T47D (cell line): ENCODE data around the gene KRTAP10-7.
"Not testable (repeated sequence)": the region's sequence is repeated elsewhere in the genome, so short reads cannot be mapped to it uniquely, and the experiment has no call there.

Experiments used
- DNase-seq, 2 experiments: peaks; one replicate each; pipeline versions ENCODE4 v3.0.0 to v3.0.0-alpha.2; 2011 to 2012; ENCODE audit warnings: low read depth in 1 of 2, low spot score in 1 of 2
- JUND ChIP-seq: IDR thresholded peaks from 2 replicates; pipeline ENCODE4 v1.6.1; 2012; ENCODE audit warnings: low read depth
- in situ Hi-C: cut with HindIII; loops from 2 replicates; pipeline ENCODE4 v1.10.0; 2016; ENCODE audit warnings: low sequenced_read_pairs, low pct_unique_long_range_greater_than_20kb

KRTAP10-7 gene, protein sequence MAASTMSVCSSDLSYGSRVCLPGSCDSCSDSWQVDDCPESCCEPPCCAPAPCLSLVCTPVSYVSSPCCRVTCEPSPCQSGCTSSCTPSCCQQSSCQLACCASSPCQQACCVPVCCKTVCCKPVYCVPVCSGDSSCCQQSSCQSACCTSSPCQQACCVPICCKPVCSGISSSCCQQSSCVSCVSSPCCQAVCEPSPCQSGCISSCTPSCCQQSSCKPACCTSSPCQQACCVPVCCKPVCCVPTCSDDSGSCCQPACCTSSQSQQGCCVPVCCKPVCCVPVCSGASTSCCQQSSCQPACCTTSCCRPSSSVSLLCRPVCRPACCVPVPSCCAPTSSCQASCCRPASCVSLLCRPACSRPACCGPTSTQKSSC

DNA sequence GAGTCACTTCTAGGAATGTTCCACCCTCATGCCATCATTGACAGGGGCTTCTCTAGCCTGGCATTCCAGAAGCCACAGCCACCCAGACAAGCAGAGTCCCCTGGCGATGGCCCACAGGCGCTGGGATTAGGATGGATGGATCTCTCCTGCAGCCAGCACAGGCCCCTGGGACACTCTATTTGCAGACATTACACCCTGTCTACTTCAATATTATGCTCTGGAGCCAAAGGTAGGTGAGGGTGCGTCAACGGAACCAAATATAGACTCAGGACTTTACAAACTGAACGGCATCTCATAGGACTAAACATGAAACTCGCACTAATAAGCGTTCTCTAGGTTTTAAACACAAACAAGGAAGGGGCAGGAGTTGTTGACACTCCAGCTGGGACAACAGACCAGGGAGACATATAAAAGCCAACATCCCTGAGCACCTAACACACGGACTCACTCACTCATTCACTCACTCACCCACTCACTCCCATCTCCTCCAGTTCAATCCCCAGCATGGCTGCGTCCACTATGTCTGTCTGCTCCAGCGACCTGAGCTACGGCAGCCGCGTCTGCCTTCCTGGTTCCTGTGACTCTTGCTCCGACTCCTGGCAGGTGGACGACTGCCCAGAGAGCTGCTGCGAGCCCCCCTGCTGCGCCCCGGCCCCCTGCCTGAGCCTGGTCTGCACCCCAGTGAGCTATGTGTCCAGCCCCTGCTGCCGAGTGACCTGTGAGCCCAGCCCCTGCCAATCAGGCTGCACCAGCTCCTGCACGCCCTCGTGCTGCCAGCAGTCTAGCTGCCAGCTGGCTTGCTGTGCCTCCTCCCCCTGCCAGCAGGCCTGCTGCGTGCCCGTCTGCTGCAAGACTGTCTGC, at the start of gene KRTAP10-7:
KRTAP10-7 (plus strand) TSS at position 480 of the 861 bp plus-strand sequence; CDS start at position 505, 25 bp downstream.
- DNase-seq = not testable (repeated sequence)

GRCh38 chr21:44550807-44551206, 49.6 kb upstream of the KRTAP10-7 start:
- DNase-seq = no peak
- TF ChIP-seq JUND = no peak
- in situ Hi-C loops = no loop called here

More for the DNA sequence above, at the start of gene KRTAP10-7:
- in situ Hi-C loops = not testable (repeated sequence)

DNA sequence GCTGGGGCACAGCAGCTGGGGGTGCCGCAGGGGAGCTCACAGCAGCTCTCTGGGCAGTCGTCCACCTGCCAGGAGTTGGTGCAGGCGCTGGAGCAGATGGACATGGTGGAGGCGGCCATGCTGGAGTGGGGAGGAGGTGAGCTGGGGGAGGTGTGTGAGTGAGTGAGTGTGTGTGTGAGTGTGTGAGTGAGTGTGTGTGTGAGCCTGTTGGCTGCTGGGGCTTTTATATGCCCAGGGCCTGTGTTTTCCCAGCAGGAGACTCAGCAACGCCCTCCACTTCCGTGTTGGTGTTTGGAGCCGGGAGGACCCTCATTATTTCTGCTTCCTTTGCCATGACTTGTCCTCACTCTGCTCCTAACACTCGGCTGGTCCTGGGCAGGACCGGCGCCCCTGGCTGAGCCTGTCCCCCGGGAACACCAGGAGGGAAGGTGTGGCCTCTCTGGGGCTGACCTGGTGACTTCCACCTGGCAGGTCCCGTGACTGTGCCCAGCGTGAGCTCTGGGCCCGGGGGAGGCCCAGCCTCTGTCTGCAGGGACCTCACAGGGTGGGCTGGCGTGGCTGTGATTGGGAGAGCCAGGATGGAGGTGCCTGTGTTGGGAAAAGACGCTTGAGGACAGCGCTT, 48.9 kb upstream of the KRTAP10-7 start, which contains the start of gene KRTAP10-2:
KRTAP10-2 (minus strand) TSS at position 166 of the 622 bp plus-strand sequence; CDS start at position 119, 47 bp downstream.
- in situ Hi-C loops = no loop called here

GRCh38 chr21:44552136-44552535, 48.3 kb upstream of the KRTAP10-7 start:
- in situ Hi-C loops = no loop called here
- TF ChIP-seq JUND = no peak
- DNase-seq = no peak

More for the DNA sequence above, 48.9 kb upstream of the KRTAP10-7 start, which contains the start of gene KRTAP10-2:
- no peak for DNase-seq
- TF ChIP-seq JUND = no peak

DNA sequence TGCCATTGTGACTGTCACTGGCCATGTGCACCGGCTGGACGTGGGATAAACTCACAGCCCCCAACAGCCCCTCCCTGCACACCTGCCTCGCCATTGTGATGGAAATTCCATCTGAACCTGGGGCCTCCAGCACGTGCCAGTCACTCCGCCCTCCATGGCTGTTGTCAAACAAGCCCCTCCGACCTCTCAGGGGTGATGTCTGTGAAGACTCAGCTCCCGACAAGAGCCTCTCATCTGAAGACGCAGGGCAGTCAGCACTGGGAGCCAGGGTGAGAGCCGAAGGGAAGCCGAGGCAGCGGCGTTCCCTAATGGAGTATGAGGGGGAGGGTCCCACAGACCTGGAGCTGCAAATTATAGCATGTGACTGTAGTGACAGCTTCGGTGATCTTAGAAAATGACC, 47.7 kb upstream of the KRTAP10-7 start:
- no peak for TF ChIP-seq JUND
- DNase-seq = no peak
- in situ Hi-C loops = no loop called here

GRCh38 chr21:44555200-44555875, 45.1 kb upstream of the KRTAP10-7 start:
- DNase-seq = no peak
- no peak for TF ChIP-seq JUND
- in situ Hi-C loops = no loop called here

DNA sequence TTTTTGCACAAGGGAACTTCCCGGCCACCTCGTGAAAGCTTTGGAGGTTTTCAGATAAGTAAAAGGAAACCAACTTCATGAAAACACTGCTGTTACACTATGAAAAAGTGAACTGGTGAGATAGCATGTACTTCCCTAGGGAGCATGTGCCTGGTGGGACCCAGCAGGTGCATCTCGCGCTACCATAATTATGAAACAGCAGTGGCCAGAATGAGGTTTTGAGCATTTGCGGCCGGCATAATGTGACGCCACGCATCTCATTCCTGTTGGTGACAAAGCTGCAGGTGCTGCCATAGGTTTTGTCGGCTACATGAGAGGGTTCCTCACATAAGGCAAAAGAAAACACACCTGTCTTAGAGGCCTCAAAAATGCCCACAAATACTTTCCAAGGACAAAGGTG, 43.5 kb upstream of the KRTAP10-7 start:
- in situ Hi-C loops = no loop called here
- TF ChIP-seq JUND = no peak
- DNase-seq = no peak

- in situ Hi-C loops = no loop called here
- DNase-seq = no peak
- no peak for TF ChIP-seq JUND
Measured at GRCh38 chr21:44557491-44558328, 42.7 kb upstream of the KRTAP10-7 start.

DNA sequence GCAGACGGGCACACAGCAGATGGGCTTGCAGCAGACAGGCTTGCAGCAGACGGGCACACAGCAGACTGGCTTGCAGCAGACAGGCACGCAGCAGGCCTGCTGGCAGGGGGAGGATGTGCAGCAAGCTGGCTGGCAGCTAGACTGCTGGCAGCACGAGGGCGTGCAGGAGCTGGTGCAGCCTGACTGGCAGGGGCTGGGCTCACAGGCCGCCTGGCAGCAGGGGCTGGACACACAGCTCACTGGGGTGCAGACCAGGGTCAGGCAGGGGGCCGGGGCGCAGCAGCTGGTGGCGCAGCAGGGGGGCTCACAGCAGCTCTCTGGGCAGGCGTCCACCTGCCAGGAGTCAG, 42.1 kb upstream of the KRTAP10-7 start:
- in situ Hi-C loops = not testable (repeated sequence)

DNA sequence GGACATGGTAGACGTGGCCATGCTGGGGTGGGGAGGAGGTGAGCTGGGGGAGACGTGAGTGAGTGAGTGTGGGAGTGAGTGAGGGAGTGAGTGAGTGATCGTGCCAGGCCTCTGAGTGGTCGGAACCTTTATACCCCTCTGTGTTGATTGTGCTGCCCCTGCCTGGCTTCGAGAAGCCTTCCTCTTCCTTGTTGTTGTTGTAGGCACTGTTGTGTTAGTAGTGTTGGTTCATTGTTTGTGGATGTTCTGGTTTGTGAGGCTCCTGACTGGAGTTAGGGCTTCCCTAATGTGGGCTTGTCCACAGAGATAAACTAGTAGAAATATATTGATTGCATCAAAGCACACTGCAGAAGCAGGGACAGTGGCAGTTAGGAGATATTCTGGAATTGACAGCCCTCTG, 41.7 kb upstream of the KRTAP10-7 start, which contains the start of gene KRTAP10-3:
KRTAP10-3 (minus strand) TSS at position 101 of the 400 bp plus-strand sequence; CDS start at position 21, 80 bp downstream.
- no peak for DNase-seq
- TF ChIP-seq JUND = no peak
- in situ Hi-C loops = no loop called here

More for the DNA sequence above, 42.1 kb upstream of the KRTAP10-7 start:
- DNase-seq = not testable (repeated sequence)

DNA sequence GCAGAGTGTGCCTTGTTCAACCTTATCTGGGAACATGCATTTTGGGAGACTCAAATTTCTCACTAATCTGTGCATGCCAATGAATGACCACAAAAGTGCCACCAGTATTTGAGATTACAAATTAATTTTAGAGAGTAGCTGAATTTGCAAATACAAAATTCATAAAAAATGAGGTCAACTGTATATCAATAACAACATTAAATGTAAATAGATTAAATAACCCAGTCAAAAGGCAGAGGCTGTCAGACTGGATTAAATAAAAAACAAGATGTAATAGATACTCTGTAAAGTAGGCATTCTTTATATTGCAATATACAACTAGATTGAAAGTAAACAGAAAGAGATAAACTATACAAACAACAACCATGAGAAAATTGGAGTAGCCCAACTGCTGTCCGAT, 36.3 kb upstream of the KRTAP10-7 start:
- in situ Hi-C loops = no loop called here

More for the DNA sequence above, 36.3 kb upstream of the KRTAP10-7 start:
- no peak for TF ChIP-seq JUND
- DNase-seq = no peak
